Heart left ventricle (tissue), 16 donors: Measurements from ENCODE around the gene ADAMTS7. TPM values are rescaled to one million over a fixed set of nuclear protein-coding genes. Genes with fewer than 3 reads are reported as not detected.
"Not testable (repeated sequence)": the region's sequence is repeated elsewhere in the genome, so short reads cannot be mapped to it uniquely, and the experiment has no call there.

ENCODE experiments used
- ATAC-seq, 4 donors: fragments of 200-7000 bp; cut with Tn5 transposase; one replicate each; pipeline ENCODE4 v1.9.1; 2020 to 2022; ENCODE audit warnings: moderate library complexity in 4 of 4, mild to moderate bottlenecking in 3 of 4, moderate number of reproducible peaks in 1 of 4
- DNase-seq, 5 donors: peaks; one replicate each; pipeline ENCODE4 v3.0.0-alpha.2; 2020
- H3K27ac ChIP-seq, 12 donors: fragments of 200-600 bp; sonication (generic) in 4 of 12; one replicate each; pipeline versions ENCODE4 v1.5.0 to v1.8.0; 2016 to 2022; ENCODE audit warnings: mild to moderate bottlenecking in 2 of 12
- H3K27me3 ChIP-seq, 9 donors: fragments of 200-600 bp; sonication (generic) in 2 of 9; one replicate each; pipeline versions ENCODE4 v1.5.1 to v1.8.0; 2016 to 2022; ENCODE audit warnings: mild to moderate bottlenecking in 3 of 9
- H3K36me3 ChIP-seq, 9 donors: fragments of 200-600 bp; sonication (generic) in 2 of 9; one replicate each; pipeline versions ENCODE4 v1.5.0 to v1.8.0; 2018 to 2022; ENCODE audit warnings: mild to moderate bottlenecking in 2 of 9
- H3K4me1 ChIP-seq, 12 donors: fragments of 200-600 bp; sonication (generic) in 4 of 12; one replicate each; pipeline versions ENCODE4 v1.5.0 to v1.8.0; 2016 to 2022; ENCODE audit warnings: mild to moderate bottlenecking in 3 of 12
- H3K4me3 ChIP-seq, 12 donors: fragments of 200-600 bp; sonication (generic) in 4 of 12; one replicate each; pipeline versions ENCODE4 v1.5.0 to v1.8.0; 2017 to 2022; ENCODE audit warnings: mild to moderate bottlenecking in 9 of 12, moderate library complexity in 4 of 12
- H3K9me3 ChIP-seq, 12 donors: fragments of 200-600 bp; sonication (generic) in 4 of 12; one replicate each; pipeline versions ENCODE4 v1.5.0 to v1.8.0; 2016 to 2022; ENCODE audit warnings: mild to moderate bottlenecking in 1 of 12
- CTCF ChIP-seq, 12 donors: fragments of 200-600 bp; sonication (generic) in 4 of 12; IDR thresholded peaks; one replicate each; pipeline versions ENCODE4 v1.5.0 to v1.8.0; 2018 to 2022; ENCODE audit warnings: antibody characterized with exemption in 12 of 12, mild to moderate bottlenecking in 5 of 12
- POLR2A ChIP-seq, 2 donors: fragments of 450-650 bp; IDR thresholded peaks; one replicate each; pipeline ENCODE4 v1.6.1; 2017; ENCODE audit warnings: antibody characterized with exemption in 2 of 2, mild to moderate bottlenecking in 2 of 2, moderate library complexity in 2 of 2
- WGBS, 4 donors: extraction: QIAGEN DNeasy Blood & Tissue Kit in 2 of 4; methylation state at CpG; one replicate each; pipeline versions ENCODE4 v1.1.5 to v1.1.7; 2013 to 2018; 5-methylcytosine and 5-hydroxymethylcytosine counted together
- intact Hi-C, 10 donors: fragments of 100-400 bp; cut with DNase I; formaldehyde crosslinking; loops; one replicate each; pipeline versions ENCODE4 v1.11.1 to v1.14.2; 2022
- polyA plus RNA-seq, 2 donors: library from polyadenylated mRNA; stranded (reverse); fragments of 200-250 nt; gene quantifications; one replicate each; pipeline ENCODE4 v1.2.3, GENCODE V29; 2013
- total RNA-seq, 9 donors: library from RNA; depleted of rRNA in 2 of 9; stranded (reverse); fragments of >200 nt in 2 of 9; fragmentation: NEBNext Ultra II Directional in 3 of 9; extraction: Animal tissue kit (Norgen Biotek cat#: 25700) in 3 of 9; gene quantifications; one replicate each; pipeline versions ENCODE4 v1.1.0 to v1.2.4, GENCODE V29; 2016 to 2023
- donor health status: ischemic (EF 13 %, LVEDD 7.1; RV severe dilation, severe dysfunction).
- donor health status: healthy with polysubstance abuse.
- donor health status: DM: no; HTN: yes; CAD: no.
- donor health status: DM: no; HTN: no; CAD: no.
- donor health status: ischemic (EF 25% LVEDD 6.9; RV normal size, moderate dysfunction).
- donor health status: ischemic (EF 25% LVEDD 5.7; RV mildly dilated, moderate dysfunction).
- donor health status: healthy.
- donor health status: DM: yes; HTN: yes; CAD: no.
- donor health status: ischemic (EF 35%, LVEDD 5.7; RV mildly dilated, moderate dysfunction).
- donor health status: nonischemic (EF 11% LVEDD 7.7; RV severe dilation, severe dysfunction).
- donor health status: DM: yes; HTN: yes; CAD: no.
- donor health status: PGD.
- donor health status: ischemic (EF 29% LVEDD 5.4; RV normal size, mild dysfunction).
- donor health status: nonischemic (EF 23%, LVEDD 6.1; RV moderate dilation, normal function).

ADAMTS7 gene
- total and polyA plus RNA-seq, 11 donors: 5.0 to 29.9 (median 13.9) TPM

GRCh38 chr15:78854833-78855372 lies 43.6 kb upstream of the ADAMTS7 start:
- ATAC-seq: no peak
- 91 to 99% (median 96%) methylated on average over 2 of the region's 2 CpGs for WGBS, 4 donors
- Histone ChIP-seq H3K27me3 (no peaks in the 10 kb centered on the region), H3K4me3 (no peak overlapping the region), H3K36me3 (no peaks in the 10 kb centered on the region), H3K4me1 (peaks cover 0 to 4% (median 0%) of the 10 kb centered on the region in 12 donors), H3K27ac (no peak overlapping the region), H3K9me3 (no peaks in the 10 kb centered on the region)
- no peak for TF ChIP-seq CTCF (IDR thresholded peaks at IDR 0.05)
- no peak for TF ChIP-seq POLR2A (IDR thresholded peaks at IDR 0.05)
- intact Hi-C loops: no loop called here
- no peak for DNase-seq

GRCh38 chr15:78853500-78853899 lies 42.2 kb upstream of the ADAMTS7 start:
- DNase-seq: no peak
- no peaks in the 10 kb centered on the region for H3K27me3 ChIP-seq
- TF ChIP-seq POLR2A (IDR thresholded peaks at IDR 0.05) (no peak), CTCF (IDR thresholded peaks at IDR 0.05) (no peak)
- no peak overlapping the region for H3K4me3 ChIP-seq
- 94 to 99% (median 97%) methylated on average over 6 of the region's 6 CpGs for WGBS, 4 donors
- no peaks in the 10 kb centered on the region for H3K9me3 ChIP-seq
- H3K4me1 ChIP-seq: no peaks in the 10 kb centered on the region
- intact Hi-C loops: no loop called here
- no peak overlapping the region for H3K27ac ChIP-seq
- no peaks in the 10 kb centered on the region for H3K36me3 ChIP-seq
- ATAC-seq: no peak

- no peak for DNase-seq
- TF ChIP-seq POLR2A (IDR thresholded peaks at IDR 0.05) (no peak), CTCF (IDR thresholded peaks at IDR 0.05) (no peak)
- 55 to 70% (median 64%) methylated on average over 6 of the region's 6 CpGs for WGBS, 4 donors
- Histone ChIP-seq H3K4me1 (no peaks in the 10 kb centered on the region), H3K27ac (no peak overlapping the region), H3K27me3 (no peaks in the 10 kb centered on the region), H3K36me3 (no peaks in the 10 kb centered on the region), H3K9me3 (no peaks in the 10 kb centered on the region), H3K4me3 (no peak overlapping the region)
- no peak for ATAC-seq
- intact Hi-C loops: no loop called here
These were observed 39.9 kb upstream of the ADAMTS7 start for GRCh38 chr15:78850941-78851755.

- H3K9me3 ChIP-seq: no peaks in the 10 kb centered on the region
- H3K36me3 ChIP-seq: no peaks in the 10 kb centered on the region
- no peaks in the 10 kb centered on the region for H3K4me1 ChIP-seq
- no peak overlapping the region for H3K4me3 ChIP-seq
- TF ChIP-seq CTCF (IDR thresholded peaks at IDR 0.05) (no peak), POLR2A (IDR thresholded peaks at IDR 0.05) (no peak)
- no peak for ATAC-seq
- DNase-seq: no peak
- 90 to 99% (median 96%) methylated on average over 2 of the region's 2 CpGs for whole genome bisulfite sequencing, 4 donors
- intact Hi-C loops: no loop called here
- H3K27ac ChIP-seq: no peak overlapping the region
- no peaks in the 10 kb centered on the region for H3K27me3 ChIP-seq
These were observed 39.1 kb upstream of the ADAMTS7 start for GRCh38 chr15:78850352-78850751.

GRCh38 chr15:78847387-78847906 lies 36.2 kb upstream of the ADAMTS7 start:
- H3K27ac ChIP-seq, H3K4me1 ChIP-seq, ATAC-seq, H3K27me3 ChIP-seq, H3K36me3 ChIP-seq, DNase-seq, H3K4me3 ChIP-seq, intact Hi-C loops, H3K9me3 ChIP-seq: not testable (repeated sequence)
- WGBS, 4 donors: 80 to 89% (median 86%) methylated on average over 14 to 15 of the region's 15 CpGs

GRCh38 chr15:78846906-78847305 lies 35.6 kb upstream of the ADAMTS7 start:
- H3K36me3 ChIP-seq, H3K27me3 ChIP-seq, intact Hi-C loops, H3K27ac ChIP-seq, H3K4me3 ChIP-seq, DNase-seq, H3K4me1 ChIP-seq, H3K9me3 ChIP-seq, ATAC-seq: not testable (repeated sequence)
- WGBS, 4 donors: 93 to 100% (median 99%) methylated on average over 4 to 27 of the region's 27 CpGs
